Bronchial epithelial cell (primary cell): ENCODE data around the gene IRX3. TPM values are rescaled to one million over a fixed set of nuclear protein-coding genes. Genes with fewer than 3 reads are reported as not detected.
"Not testable (repeated sequence)": the region's sequence is repeated elsewhere in the genome, so short reads cannot be mapped to it uniquely, and the experiment has no call there.

Source experiments
- DNase-seq: peaks from one replicate; pipeline ENCODE4 v3.0.0-alpha.2; 2010; ENCODE audit warnings: low read depth
- FAIRE-seq: peaks from 2 replicates; lab custom pipeline; 2011; peaks lifted over from hg19 to GRCh38; lab: Jason Lieb, UNC
- H3K27me3 ChIP-seq: 2 replicates; pipeline ENCODE4 v1.5.1; 2011; ENCODE audit warnings: low read length; ENCODE audit not compliant: control insufficient read depth, insufficient read depth
- H3K36me3 ChIP-seq: 2 replicates; pipeline ENCODE4 v1.5.1; 2011; ENCODE audit warnings: low read length; ENCODE audit not compliant: control insufficient read depth, insufficient read depth
- H3K4me3 ChIP-seq: 2 replicates; pipeline ENCODE4 v1.5.1; 2011; ENCODE audit warnings: mild to moderate bottlenecking, low read depth, low read length, control low read depth
- CTCF ChIP-seq: IDR thresholded peaks from 2 replicates; pipeline ENCODE4 v1.5.1; 2011; ENCODE audit warnings: mild to moderate bottlenecking, moderate library complexity, low read length, control low read depth, inconsistent platforms; ENCODE audit not compliant: insufficient read depth, severe bottlenecking
- total RNA-seq: library from RNA; depleted of rRNA; stranded (reverse); fragments of >200 nt; gene quantifications from 2 replicates; pipeline ENCODE4 v1.2.1, GENCODE V29; 2014

Gene IRX3
- total RNA-seq, 1 donor from 2014 or later: 2.1 TPM

GRCh38 chr16:54248863-54249710 is 37.5 kb downstream of the IRX3 start:
- Histone ChIP-seq H3K27me3 (peaks cover 4% of the 10 kb centered on the region), H3K4me3 (no peak overlapping the region), H3K36me3 (no peaks in the 10 kb centered on the region)
- DNase-seq: no peak
- TF ChIP-seq CTCF: no peak
- FAIRE-seq: no peak

DNA sequence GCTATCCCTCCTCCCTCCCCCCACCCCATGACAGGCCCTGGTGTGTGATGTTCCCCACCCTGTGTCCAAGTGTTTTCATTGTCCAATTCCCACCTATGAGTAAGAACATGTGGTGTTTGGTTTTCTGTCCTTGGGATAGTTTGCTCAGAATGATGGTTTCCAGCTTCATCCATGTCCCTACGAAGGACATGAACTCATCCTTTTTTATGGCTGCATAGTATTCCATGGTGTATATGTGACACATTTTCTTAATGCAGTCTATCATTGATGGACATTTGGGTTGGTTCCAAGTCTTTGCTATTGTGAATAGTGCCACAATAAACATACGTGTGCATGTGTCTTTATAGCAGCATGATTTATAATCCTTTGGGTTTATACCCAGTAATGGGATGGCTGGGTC is 38.9 kb downstream of the IRX3 start:
- H3K4me3 ChIP-seq, DNase-seq, FAIRE-seq, H3K27me3 ChIP-seq, H3K36me3 ChIP-seq: not testable (repeated sequence)

DNA sequence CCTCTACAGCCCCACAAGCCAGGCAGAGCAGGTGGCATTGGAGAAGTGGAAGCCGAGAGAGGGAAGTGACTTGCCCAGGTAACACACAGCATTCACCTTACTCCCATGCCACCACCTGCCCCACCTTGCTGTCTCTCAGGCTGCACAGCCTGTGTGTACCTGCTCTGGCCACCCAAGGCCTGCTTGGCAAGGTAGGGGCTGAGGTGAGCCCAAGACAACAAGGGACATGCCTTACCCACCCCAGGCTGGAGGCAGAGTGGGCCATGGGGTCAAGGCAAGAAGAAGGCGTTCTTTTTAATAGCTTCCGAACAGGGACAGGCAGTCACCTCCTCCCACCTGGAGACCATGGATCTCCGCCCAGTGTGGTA is 40.1 kb downstream of the IRX3 start:
- TF ChIP-seq CTCF: no peak
- no peak for DNase-seq
- Histone ChIP-seq H3K27me3 (peaks cover 4% of the 10 kb centered on the region), H3K36me3 (no peaks in the 10 kb centered on the region), H3K4me3 (no peak overlapping the region)
- no peak for FAIRE-seq

GRCh38 chr16:54245788-54246453 is 40.7 kb downstream of the IRX3 start:
- Histone ChIP-seq H3K27me3 (peaks cover 4% of the 10 kb centered on the region), H3K4me3 (no peak overlapping the region), H3K36me3 (no peaks in the 10 kb centered on the region)
- no peak for DNase-seq
- peak; percentile 18 for FAIRE-seq
- no peak for TF ChIP-seq CTCF

- no peak overlapping the region for H3K4me3 ChIP-seq
- H3K27me3 ChIP-seq: peaks cover 6% of the 10 kb centered on the region
- DNase-seq: no peak
- no peak for FAIRE-seq
- H3K36me3 ChIP-seq: no peaks in the 10 kb centered on the region
- TF ChIP-seq CTCF: no peak
Measured at GRCh38 chr16:54244061-54244886, 42.3 kb downstream of the IRX3 start.

- TF ChIP-seq CTCF: no peak
- Histone ChIP-seq H3K4me3 (no peak overlapping the region), H3K27me3 (peaks cover 6% of the 10 kb centered on the region), H3K36me3 (no peaks in the 10 kb centered on the region)
- no peak for FAIRE-seq
- DNase-seq: no peak
Measured at GRCh38 chr16:54243202-54243601, 43.4 kb downstream of the IRX3 start.
